Motor neuron (in vitro differentiated cells): ENCODE measurements around the gene MARCHF3. TPM values are rescaled to one million over a fixed set of nuclear protein-coding genes. Genes with fewer than 3 reads are reported as not detected.
A peak's percentile ranks its signal among the peaks of the same experiment; 100 is the strongest.
"Not testable (repeated sequence)": the region's sequence is repeated elsewhere in the genome, so short reads cannot be mapped to it uniquely, and the experiment has no call there.

ENCODE experiments used
- ATAC-seq, 8 experiments: fragments of 200-7000 bp; cut with Tn5 transposase; replicated peaks in 6 of 8; 2 replicates each; pipeline ENCODE4 v1.8.0; 2021; ENCODE audit warnings: mild to moderate bottlenecking in 8 of 8, moderate library complexity in 8 of 8
- H3K27ac ChIP-seq, 2 donors: fragments of 250-450 bp; sonication (Bioruptor Pico); 2 replicates each; pipeline ENCODE4 v1.9.0; 2021; ENCODE audit warnings: antibody characterized with exemption in 2 of 2, mild to moderate bottlenecking in 2 of 2, moderate library complexity in 1 of 2
- H3K4me1 ChIP-seq, 2 donors: fragments of 250-450 bp; sonication (Bioruptor Pico); replicated peaks in 1 of 2; 2 replicates each; pipeline ENCODE4 v1.6.1; 2021; ENCODE audit warnings: antibody characterized with exemption in 2 of 2, mild to moderate bottlenecking in 2 of 2, moderate library complexity in 1 of 2
- H3K4me3 ChIP-seq, 5 donors: fragments of 250-450 bp; sonication (Bioruptor Pico); 2 replicates each; pipeline ENCODE4 v1.9.0; 2021; ENCODE audit warnings: antibody characterized with exemption in 5 of 5, mild to moderate bottlenecking in 5 of 5, moderate library complexity in 4 of 5
- WGBS, 10 experiments: fragments of 450-650 bp; shearing (Covaris generic); methylation state at CpG; one replicate each; pipeline ENCODE4 v1.0.0; 2022; 5-methylcytosine and 5-hydroxymethylcytosine counted together
- in situ Hi-C, 9 experiments: fragments of 400-800 bp; cut with MboI; loops; one replicate each; pipeline ENCODE4 v1.15.0; 2021; ENCODE audit warnings: low sequenced_read_pairs in 9 of 9, low pct_unique_long_range_greater_than_20kb in 2 of 9; ENCODE audit not compliant: unreplicated experiment in 9 of 9
- total RNA-seq, 8 experiments: library from RNA; unstranded; fragments of 300-600 nt; gene quantifications; 2 replicates each; pipeline versions ENCODE4 v1.2.3 to v1.2.4, GENCODE V29; 2022

The MARCHF3 gene
- total RNA-seq, 8 experiments from 2014 or later = 2.4 to 21.4 (median 4.4) TPM

DNA sequence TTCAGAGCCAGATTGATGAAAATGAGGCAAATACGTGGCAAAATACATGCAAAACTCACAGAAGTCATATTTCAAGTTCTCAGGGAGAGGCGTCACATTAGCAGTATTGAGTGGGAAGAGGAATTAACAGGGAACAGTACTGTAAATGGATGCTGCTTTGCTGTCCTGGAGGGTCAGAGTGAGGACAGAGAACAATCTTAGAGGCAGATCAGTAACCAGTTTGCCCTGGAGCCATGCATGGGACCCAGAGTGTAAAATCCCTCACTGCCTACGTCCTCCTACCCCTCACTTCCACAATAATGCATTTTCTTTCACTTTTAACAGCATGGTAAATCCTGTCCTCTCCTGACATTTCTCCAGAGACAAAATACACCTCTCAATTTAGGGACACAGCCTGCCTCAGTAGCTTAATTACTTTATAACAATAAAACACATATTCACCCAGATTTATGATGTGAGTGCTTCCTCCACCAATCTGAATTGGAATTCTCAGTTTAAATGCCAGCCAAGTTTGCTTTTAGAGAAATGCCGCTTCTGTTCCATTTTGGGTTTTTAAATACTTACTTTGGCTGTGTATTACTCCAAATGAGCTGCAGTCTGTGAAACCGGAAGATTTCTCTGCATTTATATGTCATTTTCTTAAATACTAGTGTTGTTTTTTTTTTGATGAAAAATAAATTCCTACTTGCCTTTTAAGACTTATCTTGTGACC, 183.5 kb downstream of the MARCHF3 start:
- WGBS, 10 experiments = 63 to 100% (median 71%) methylated on average over 2 to 5 of the region's 5 CpGs; no CpG with 5 or more reads in 1 of the 10 experiments
- Histone ChIP-seq H3K27ac (no peak overlapping the region), H3K4me1 (peaks cover 44 to 50% of the 10 kb centered on the region in 2 donors), H3K4me3 (no peak overlapping the region)
- in situ Hi-C loops = no loop called here
- peak in 7 of 8 experiments; percentile 46 to 91 (median 77) for ATAC-seq

DNA sequence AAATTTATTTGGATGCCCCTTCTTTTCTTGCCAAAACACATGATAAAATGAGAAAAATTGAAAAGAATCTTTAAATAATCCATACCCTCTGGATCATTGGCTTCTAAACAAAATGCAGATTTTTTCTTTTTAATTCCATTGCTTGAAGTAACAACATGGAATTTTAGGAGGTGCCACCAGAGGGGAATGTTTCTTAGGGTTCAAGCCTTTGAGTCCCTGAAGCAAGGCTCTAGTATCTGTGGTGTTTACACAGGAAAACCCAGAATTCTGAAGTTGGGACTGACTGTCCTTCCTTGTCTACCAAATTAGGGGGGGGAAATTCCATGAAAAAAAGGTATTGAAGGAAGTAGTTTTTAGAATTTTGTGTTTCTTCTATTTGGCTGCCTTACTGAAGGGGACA, 184.0 kb downstream of the MARCHF3 start:
- Histone ChIP-seq H3K27ac (no peak overlapping the region), H3K4me3 (no peak overlapping the region), H3K4me1 (peaks cover 42 to 44% of the 10 kb centered on the region in 2 donors)
- ATAC-seq = peak in 3 of 8 experiments; percentile 24 to 52 (median 34)
- in situ Hi-C loops = no loop called here

DNA sequence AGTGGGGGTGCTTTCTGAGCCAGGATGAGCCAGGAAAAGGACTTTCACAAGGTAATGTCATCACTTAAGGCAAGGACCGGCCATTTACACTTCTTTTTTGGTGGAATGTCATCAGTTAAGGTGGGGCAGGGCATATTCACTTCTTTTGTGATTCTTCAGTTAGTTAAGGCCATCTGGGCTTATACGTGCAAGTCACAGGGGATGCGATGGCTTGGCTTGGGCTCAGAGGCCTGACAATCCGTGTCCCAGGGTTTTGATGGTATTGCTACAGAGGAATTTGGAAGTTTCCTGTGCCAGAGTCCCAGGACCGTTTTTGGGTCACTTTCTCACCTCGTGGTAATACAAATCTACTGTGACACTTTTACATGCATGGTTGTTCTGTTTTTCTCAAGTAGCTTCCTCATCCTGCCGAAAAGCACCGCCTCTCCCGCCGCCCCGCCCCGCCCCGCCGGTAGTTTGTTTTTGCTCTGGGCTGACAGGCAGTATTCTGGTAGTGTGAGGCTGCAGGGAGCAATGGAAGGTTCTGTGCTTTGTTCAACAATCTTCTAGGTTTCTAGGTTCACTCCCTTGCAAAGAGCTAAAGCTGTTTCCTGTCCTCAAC, 184.8 kb downstream of the MARCHF3 start:
- H3K27ac ChIP-seq, in situ Hi-C loops, H3K4me3 ChIP-seq: not testable (repeated sequence)
- peaks cover 36 to 41% of the 10 kb centered on the region in 2 donors for H3K4me1 ChIP-seq
- 0 to 71% (median 27%) methylated on average over 1 to 5 of the region's 14 CpGs; no CpG with 5 or more reads in 5 of the 10 experiments for WGBS, 10 experiments
- peak in 7 of 8 experiments; percentile 28 to 67 (median 45) for ATAC-seq

DNA sequence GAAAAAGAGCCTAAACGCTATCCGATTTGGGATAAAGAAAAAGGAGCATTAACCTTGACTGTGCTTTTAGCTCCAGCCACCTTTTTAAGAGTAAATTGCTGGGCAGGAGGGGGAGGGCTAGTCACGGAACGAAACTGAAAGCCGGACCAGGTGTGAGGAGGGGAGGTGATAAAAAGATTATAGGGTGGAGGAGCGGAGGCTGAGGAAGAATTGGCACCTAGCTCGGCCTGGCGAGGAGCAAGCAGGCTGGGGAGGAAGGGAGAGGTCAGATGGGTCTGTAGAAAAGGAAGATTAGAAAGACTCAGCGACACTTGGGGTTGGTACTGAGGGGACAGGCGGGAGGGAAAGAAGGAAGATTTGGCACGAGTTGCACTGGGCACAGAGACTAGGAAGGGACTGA, 187.0 kb downstream of the MARCHF3 start:
- not testable (repeated sequence) for H3K27ac ChIP-seq
- 60 to 80% methylated on average over 1 to 2 of the region's 11 CpGs; no CpG with 5 or more reads in 8 of the 10 experiments for WGBS, 10 experiments
- H3K4me1 ChIP-seq = peaks cover 25 to 29% of the 10 kb centered on the region in 2 donors

DNA sequence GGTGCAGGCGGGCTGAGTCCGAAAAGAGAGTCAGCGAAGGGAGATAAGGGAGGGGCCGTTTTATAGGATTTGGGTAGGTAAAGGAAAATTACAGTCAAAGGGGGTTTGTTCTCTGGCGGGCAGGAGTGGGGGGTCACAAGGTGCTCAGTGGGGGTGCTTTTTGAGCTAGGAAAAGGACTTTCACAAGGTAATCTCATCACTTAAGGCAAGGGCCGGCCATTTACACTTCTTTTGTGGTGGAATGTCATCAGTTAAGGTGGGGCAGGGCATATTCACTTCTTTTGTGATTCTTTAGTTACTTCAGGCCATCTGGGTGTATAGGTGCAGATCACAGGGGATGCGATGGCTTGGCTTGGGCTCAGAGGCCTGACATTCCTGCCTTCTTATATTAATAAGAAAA, 191.0 kb downstream of the MARCHF3 start:
- H3K4me1 ChIP-seq, in situ Hi-C loops, H3K4me3 ChIP-seq, ATAC-seq, H3K27ac ChIP-seq: not testable (repeated sequence)
- 79 to 100% (median 97%) methylated on average over 1 to 4 of the region's 7 CpGs; no CpG with 5 or more reads in 4 of the 10 experiments for WGBS, 10 experiments

More for the DNA sequence above, 187.0 kb downstream of the MARCHF3 start:
- ATAC-seq, H3K4me3 ChIP-seq, in situ Hi-C loops: not testable (repeated sequence)

DNA sequence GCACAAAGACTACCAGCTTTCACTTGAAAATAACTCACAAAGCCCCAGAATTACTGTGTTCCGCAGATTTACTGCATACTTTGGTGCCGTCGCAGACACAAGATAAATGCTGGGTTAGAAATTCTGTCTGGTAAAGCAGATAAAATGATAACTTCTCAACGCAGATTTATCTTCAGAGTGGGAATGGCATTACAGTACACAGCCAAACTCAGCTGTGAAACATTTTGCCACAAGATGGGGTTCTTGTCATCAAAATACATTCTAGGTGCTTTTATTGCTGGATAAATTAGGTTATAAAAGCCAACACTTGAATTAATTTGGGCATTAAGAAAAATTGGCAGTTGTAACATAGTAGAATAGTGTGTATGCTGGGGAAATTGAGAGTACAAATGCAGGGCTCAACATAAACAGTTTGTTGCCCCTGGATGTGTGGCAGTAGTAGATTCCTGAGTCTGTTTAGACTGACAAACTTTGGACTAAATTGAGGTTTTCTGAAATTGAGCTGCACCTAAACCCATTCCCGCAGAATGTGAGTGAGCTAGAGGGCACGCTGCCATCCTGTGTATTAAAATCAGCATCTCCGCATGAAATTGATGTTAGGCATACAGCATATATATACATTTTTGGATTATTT, 192.3 kb downstream of the MARCHF3 start:
- no peak overlapping the region for H3K4me3 ChIP-seq
- no peak overlapping the region for H3K27ac ChIP-seq
- no peaks in the 10 kb centered on the region for H3K4me1 ChIP-seq
- in situ Hi-C loops = no loop called here
- peak in 2 of 8 experiments; percentile 33 to 44 for ATAC-seq
- 67 to 100% (median 89%) methylated on average over 3 to 7 of the region's 7 CpGs for WGBS, 10 experiments

DNA sequence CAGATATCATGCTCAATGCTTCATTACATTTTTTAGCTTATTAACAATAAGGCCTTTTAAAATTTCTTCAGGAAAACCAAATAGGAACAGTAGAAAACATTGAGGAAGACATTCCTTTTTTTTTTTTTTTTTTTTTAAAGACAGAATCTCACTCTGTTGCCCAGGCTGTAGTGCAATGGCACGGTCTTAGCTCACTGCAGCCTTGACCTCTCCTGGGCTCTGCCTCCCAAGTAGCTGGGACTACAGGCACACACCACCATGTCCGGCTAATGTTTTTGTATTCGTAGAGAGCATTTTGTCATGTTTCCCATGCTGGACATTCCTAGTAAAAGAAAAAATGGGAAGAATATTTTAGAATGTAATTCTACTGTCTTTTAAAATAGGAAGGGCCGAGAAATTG, 193.1 kb downstream of the MARCHF3 start:
- Histone ChIP-seq H3K4me1 (no peaks in the 10 kb centered on the region), H3K27ac (no peak overlapping the region), H3K4me3 (no peak overlapping the region)
- in situ Hi-C loops = no loop called here
- WGBS, 10 experiments = 90 to 100% (median 97%) methylated on average over 1 to 4 of the region's 4 CpGs
- no peak for ATAC-seq

DNA sequence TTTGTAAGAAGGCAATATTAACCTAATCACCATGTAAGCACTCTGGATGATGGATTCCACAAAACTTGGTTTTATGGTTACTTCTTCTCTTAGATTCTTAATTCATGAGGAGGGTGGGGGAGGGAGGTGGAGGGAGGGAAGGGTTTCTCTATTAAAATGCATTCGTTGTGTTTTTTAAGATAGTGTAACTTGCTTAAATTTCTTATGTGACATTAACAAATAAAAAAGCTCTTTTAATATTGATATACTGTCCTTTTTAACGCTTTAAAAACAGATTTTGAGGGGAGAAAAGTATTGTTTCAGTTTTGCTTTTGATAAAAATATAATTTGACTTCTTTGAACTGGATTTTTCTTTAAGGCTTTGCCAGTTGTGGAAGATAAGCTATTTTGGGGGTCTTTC, 193.6 kb downstream of the MARCHF3 start:
- Histone ChIP-seq H3K4me1 (no peaks in the 10 kb centered on the region), H3K4me3 (no peak overlapping the region), H3K27ac (no peak overlapping the region)
- in situ Hi-C loops = no loop called here
- no peak for ATAC-seq
- WGBS, 10 experiments = 88 to 100% (median 90%) methylated on average over 1 to 2 of the region's 2 CpGs; no CpG with 5 or more reads in 3 of the 10 experiments

DNA sequence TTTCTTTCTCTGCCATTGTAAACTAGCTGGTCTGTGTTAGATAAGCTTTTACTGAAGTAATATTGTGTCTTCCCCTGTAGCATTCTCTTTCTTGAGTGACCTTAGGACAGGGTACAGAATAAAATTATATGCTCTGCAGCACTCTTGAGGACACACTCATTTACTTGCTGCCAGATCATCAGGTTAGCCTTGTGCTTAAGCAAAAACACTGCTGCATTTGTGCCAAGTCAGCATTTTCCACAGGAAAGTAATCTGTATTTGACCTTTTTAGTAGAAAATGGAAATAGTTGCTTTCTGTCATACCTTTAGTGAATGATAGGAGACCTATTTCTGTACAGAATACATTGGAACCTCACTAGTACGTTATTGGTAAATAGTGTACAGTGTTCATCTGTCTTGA, 199.2 kb downstream of the MARCHF3 start:
- WGBS, 10 experiments = 80 to 100% (median 100%) methylated on average over 1 of the region's 1 CpG; no CpG with 5 or more reads in 2 of the 10 experiments
- H3K27ac ChIP-seq = no peak overlapping the region
- peaks cover 0 to 4% of the 10 kb centered on the region in 2 donors for H3K4me1 ChIP-seq
- no peak for ATAC-seq
- in situ Hi-C loops = no loop called here
- H3K4me3 ChIP-seq = no peak overlapping the region

DNA sequence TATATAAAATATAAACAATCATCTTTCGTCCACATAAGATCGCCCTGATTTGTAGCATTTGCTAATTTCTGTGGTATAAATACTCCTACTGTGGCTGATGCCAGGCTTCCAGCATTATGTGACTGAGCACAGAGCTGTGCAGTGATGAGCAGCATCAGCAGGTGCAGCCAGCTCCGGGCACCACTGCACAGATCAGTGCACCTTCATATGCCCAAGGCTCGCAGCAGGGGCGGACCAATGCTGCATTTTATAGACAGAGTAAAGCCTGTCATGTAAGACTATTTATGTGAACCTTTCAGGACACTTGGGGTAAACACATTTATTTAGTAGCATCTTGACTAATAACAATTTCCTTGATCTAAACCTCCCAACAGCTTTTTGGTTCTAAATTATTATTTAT, 200.3 kb downstream of the MARCHF3 start:
- in situ Hi-C loops = no loop called here
- Histone ChIP-seq H3K27ac (no peak overlapping the region), H3K4me1 (peaks cover 0 to 4% of the 10 kb centered on the region in 2 donors), H3K4me3 (no peak overlapping the region)
- WGBS, 10 experiments = 73 to 100% (median 90%) methylated on average over 2 to 4 of the region's 5 CpGs; no CpG with 5 or more reads in 3 of the 10 experiments
- ATAC-seq = no peak

DNA sequence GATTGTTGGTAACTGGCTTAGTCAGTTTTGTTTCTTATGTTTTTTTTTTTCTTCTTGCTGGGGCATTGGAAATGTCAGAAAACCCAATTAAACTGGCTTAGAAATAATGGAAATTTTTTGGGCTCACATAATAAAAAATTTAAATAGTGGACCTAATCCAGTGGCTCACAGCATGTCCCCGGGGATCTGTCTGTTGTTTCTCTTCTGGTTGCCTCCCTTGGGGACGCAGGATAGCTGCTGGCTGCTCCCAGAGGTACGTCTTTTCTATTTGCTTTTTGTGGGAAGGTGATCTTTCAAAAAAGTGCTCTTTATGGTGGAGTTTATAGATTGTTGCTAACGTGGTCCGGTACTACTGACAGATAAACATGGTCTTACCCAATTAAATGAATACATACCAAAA, 201.3 kb downstream of the MARCHF3 start:
- Histone ChIP-seq H3K4me1 (peaks cover 0 to 4% of the 10 kb centered on the region in 2 donors), H3K4me3 (no peak overlapping the region), H3K27ac (no peak overlapping the region)
- no peak for ATAC-seq
- 75 to 100% (median 91%) methylated on average over 1 to 5 of the region's 5 CpGs; no CpG with 5 or more reads in 1 of the 10 experiments for WGBS, 10 experiments
- in situ Hi-C loops = no loop called here

DNA sequence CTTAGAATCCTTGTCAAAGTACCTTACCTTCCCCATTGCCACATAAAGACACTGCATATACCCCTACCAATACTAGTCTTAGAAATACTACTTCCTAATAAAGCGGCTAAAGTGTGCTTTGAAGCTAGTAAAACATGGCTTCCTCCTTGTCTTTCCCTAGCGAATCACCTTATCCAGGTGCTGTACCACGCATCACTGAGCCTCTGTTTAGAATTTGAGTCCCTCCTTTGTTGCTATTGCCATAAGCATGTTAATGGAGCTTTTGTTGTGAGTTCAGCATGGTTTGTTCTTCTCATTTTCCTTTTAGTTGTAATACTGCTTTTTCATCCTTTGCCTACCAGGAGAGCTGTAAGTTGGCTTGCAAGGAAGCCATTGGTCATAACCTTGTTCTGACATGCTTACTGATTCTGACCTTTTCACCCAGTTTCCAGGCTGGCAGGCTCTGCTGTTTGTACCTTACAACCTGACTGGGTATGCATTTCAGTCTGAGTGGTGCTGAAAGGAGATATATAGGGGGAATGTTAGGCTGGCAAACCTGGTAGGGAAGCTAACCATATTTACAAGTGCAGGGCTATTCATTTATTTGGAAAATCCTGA, 203.6 kb downstream of the MARCHF3 start:
- H3K27ac ChIP-seq = no peak overlapping the region
- H3K4me3 ChIP-seq = no peak overlapping the region
- WGBS, 10 experiments = 40 to 92% (median 73%) methylated on average over 1 to 3 of the region's 3 CpGs; no CpG with 5 or more reads in 2 of the 10 experiments
- H3K4me1 ChIP-seq = peaks cover 0 to 4% of the 10 kb centered on the region in 2 donors
- in situ Hi-C loops = no loop called here
- ATAC-seq = no peak

DNA sequence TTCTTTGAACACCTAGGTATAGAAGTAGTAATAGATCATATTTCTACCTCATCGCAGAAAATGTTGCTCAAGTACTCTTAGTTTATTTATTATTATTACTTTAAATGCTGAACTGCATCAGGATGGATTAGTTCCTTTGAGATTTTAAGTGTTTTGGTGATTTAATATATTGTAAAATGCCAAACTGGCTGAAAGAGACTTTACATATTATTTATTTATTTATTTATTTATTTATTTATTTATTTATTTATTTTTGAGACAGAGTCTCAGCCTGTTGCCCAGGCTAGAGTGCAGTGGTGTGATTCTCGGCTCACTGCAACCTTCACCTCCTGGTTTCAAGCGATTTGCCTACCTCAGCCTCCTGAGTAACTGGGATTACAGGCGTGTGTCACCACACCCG, 211.1 kb downstream of the MARCHF3 start:
- in situ Hi-C loops = no loop called here
- H3K27ac ChIP-seq = no peak overlapping the region
- WGBS, 10 experiments = 86 to 100% (median 98%) methylated on average over 1 to 4 of the region's 5 CpGs
- no peak for ATAC-seq
- H3K4me1 ChIP-seq = no peaks in the 10 kb centered on the region
- H3K4me3 ChIP-seq = no peak overlapping the region
